ENCODE data around the gene SCARF1. TPM values are rescaled to one million over a fixed set of nuclear protein-coding genes. Genes with fewer than 3 reads are reported as not detected.
"Not testable (repeated sequence)": the region's sequence is repeated elsewhere in the genome, so short reads cannot be mapped to it uniquely, and the experiment has no call there.

Gene SCARF1
- total RNA-seq, 2 donors from 2014 or later, result 2.5 to 5.7 TPM

GRCh38 chr17:1653735-1654134 lies 8.2 kb upstream of the SCARF1 start:
- Mint-ChIP-seq H3K4me1 (peaks cover 3% of the 10 kb centered on the region), H3K36me3 (ENCODE audit: low read depth) (peaks cover 87% of the 10 kb centered on the region)

GRCh38 chr17:1652794-1653193 lies 7.3 kb upstream of the SCARF1 start:
- ATAC-seq (replicated peaks); H3K9me3 Mint-ChIP-seq; H3K4me1 Mint-ChIP-seq; H3K27ac Mint-ChIP-seq; H3K27me3 Mint-ChIP-seq; H3K4me3 Mint-ChIP-seq: not testable (repeated sequence)
- H3K36me3 Mint-ChIP-seq (ENCODE audit: low read depth), result peaks cover 77% of the 10 kb centered on the region

More at GRCh38 chr17:1653735-1654134, 8.2 kb upstream of the SCARF1 start:
- Mint-ChIP-seq H3K27ac (no peak overlapping the region), H3K4me3 (no peak overlapping the region), H3K9me3 (no peaks in the 10 kb centered on the region), H3K27me3 (no peaks in the 10 kb centered on the region)
- ATAC-seq (replicated peaks), result no peak

- no peak for ATAC-seq (replicated peaks)
- Mint-ChIP-seq H3K27ac (no peak overlapping the region), H3K4me1 (peaks cover 3% of the 10 kb centered on the region), H3K36me3 (ENCODE audit: low read depth) (peaks cover 65% of the 10 kb centered on the region), H3K27me3 (no peaks in the 10 kb centered on the region), H3K9me3 (no peaks in the 10 kb centered on the region), H3K4me3 (no peak overlapping the region)
Observed at GRCh38 chr17:1651559-1651844, 6.0 kb upstream of the SCARF1 start.

GRCh38 chr17:1650731-1651558 lies 5.4 kb upstream of the SCARF1 start:
- no peaks in the 10 kb centered on the region for H3K4me1 Mint-ChIP-seq
- peaks cover 59% of the 10 kb centered on the region for H3K36me3 Mint-ChIP-seq (ENCODE audit: low read depth)
- H3K4me3 Mint-ChIP-seq, result no peak overlapping the region
- no peaks in the 10 kb centered on the region for H3K9me3 Mint-ChIP-seq
- no peaks in the 10 kb centered on the region for H3K27me3 Mint-ChIP-seq
- no peak for ATAC-seq (replicated peaks)
- no peak overlapping the region for H3K27ac Mint-ChIP-seq

- H3K9me3 Mint-ChIP-seq, result no peaks in the 10 kb centered on the region
- H3K4me3 Mint-ChIP-seq, result peak within 1 kb of the TSS; percentile 52
- no peaks in the 10 kb centered on the region for H3K27me3 Mint-ChIP-seq
- no peaks in the 10 kb centered on the region for H3K4me1 Mint-ChIP-seq
- ATAC-seq (replicated peaks), result peak; percentile 22
- no peak within 1 kb of the TSS for H3K27ac Mint-ChIP-seq
- peaks cover 49% of the 10 kb centered on the region for H3K36me3 Mint-ChIP-seq (ENCODE audit: low read depth)
Observed at GRCh38 chr17:1649844-1650501, 4.4 kb upstream of the SCARF1 start, which contains the start of gene RILP. TSS of gene RILP (minus strand) at chr17:1649866. CDS start at chr17:1649804, 62 bp downstream.

- Mint-ChIP-seq H3K27ac (no peak overlapping the region), H3K4me1 (peaks cover 4% of the 10 kb centered on the region), H3K4me3 (peak overlapping the region; percentile 52), H3K9me3 (no peaks in the 10 kb centered on the region), H3K36me3 (ENCODE audit: low read depth) (peaks cover 42% of the 10 kb centered on the region), H3K27me3 (no peaks in the 10 kb centered on the region)
- ATAC-seq (replicated peaks), result peak; percentile 82
Observed at GRCh38 chr17:1648963-1649843, 3.7 kb upstream of the SCARF1 start.

- H3K9me3 Mint-ChIP-seq, result no peaks in the 10 kb centered on the region
- H3K4me1 Mint-ChIP-seq, result peaks cover 8% of the 10 kb centered on the region
- no peaks in the 10 kb centered on the region for H3K27me3 Mint-ChIP-seq
- no peak for ATAC-seq (replicated peaks)
- H3K27ac Mint-ChIP-seq, result no peak overlapping the region
- H3K36me3 Mint-ChIP-seq (ENCODE audit: low read depth), result peaks cover 33% of the 10 kb centered on the region
- peak overlapping the region; percentile 52 for H3K4me3 Mint-ChIP-seq
Observed at GRCh38 chr17:1648173-1648962, 2.8 kb upstream of the SCARF1 start.

GRCh38 chr17:1647802-1648171 lies 2.3 kb upstream of the SCARF1 start:
- Mint-ChIP-seq H3K4me3 (peak overlapping the region; percentile 52), H3K4me1 (peaks cover 8% of the 10 kb centered on the region), H3K36me3 (ENCODE audit: low read depth) (peaks cover 27% of the 10 kb centered on the region), H3K9me3 (no peaks in the 10 kb centered on the region), H3K27me3 (no peaks in the 10 kb centered on the region), H3K27ac (no peak overlapping the region)
- no peak for ATAC-seq (replicated peaks)

GRCh38 chr17:1646199-1646875 lies 805 bp upstream of the SCARF1 start:
- Mint-ChIP-seq H3K4me1 (peaks cover 8% of the 10 kb centered on the region), H3K9me3 (no peaks in the 10 kb centered on the region), H3K36me3 (ENCODE audit: low read depth) (peaks cover 13% of the 10 kb centered on the region), H3K27me3 (no peaks in the 10 kb centered on the region), H3K4me3 (peak overlapping the region; percentile 30), H3K27ac (peak overlapping the region; percentile 30)
- ATAC-seq (replicated peaks), result no peak

- peak; percentile 59 for ATAC-seq (replicated peaks)
Observed at GRCh38 chr17:1644493-1645206, 882 bp downstream of the SCARF1 start.

GRCh38 chr17:1643999-1644492 lies 1.5 kb downstream of the SCARF1 start:
- H3K9me3 Mint-ChIP-seq, result no peaks in the 10 kb centered on the region
- H3K27ac Mint-ChIP-seq, result peak overlapping the region; percentile 93
- H3K36me3 Mint-ChIP-seq (ENCODE audit: low read depth), result no peaks in the 10 kb centered on the region
- no peaks in the 10 kb centered on the region for H3K27me3 Mint-ChIP-seq
- H3K4me3 Mint-ChIP-seq, result peak overlapping the region; percentile 85
- peaks cover 8% of the 10 kb centered on the region for H3K4me1 Mint-ChIP-seq
- ATAC-seq (replicated peaks), result peak; percentile 37

More at GRCh38 chr17:1644493-1645206, 882 bp downstream of the SCARF1 start:
- Mint-ChIP-seq H3K4me3 (peak overlapping the region; percentile 85), H3K27me3 (no peaks in the 10 kb centered on the region), H3K27ac (peak overlapping the region; percentile 93), H3K36me3 (ENCODE audit: low read depth) (peaks cover under 1% of the 10 kb centered on the region), H3K4me1 (peaks cover 8% of the 10 kb centered on the region), H3K9me3 (no peaks in the 10 kb centered on the region)

- Mint-ChIP-seq H3K27ac (peak overlapping the region; percentile 93), H3K4me1 (peaks cover 8% of the 10 kb centered on the region), H3K9me3 (no peaks in the 10 kb centered on the region), H3K4me3 (peak overlapping the region; percentile 85), H3K36me3 (ENCODE audit: low read depth) (no peaks in the 10 kb centered on the region), H3K27me3 (no peaks in the 10 kb centered on the region)
- peak; percentile 17 for ATAC-seq (replicated peaks)
Observed at GRCh38 chr17:1643293-1643998, 2.1 kb downstream of the SCARF1 start.
